ENCODE measurements around the gene QTRT2.

DNA sequence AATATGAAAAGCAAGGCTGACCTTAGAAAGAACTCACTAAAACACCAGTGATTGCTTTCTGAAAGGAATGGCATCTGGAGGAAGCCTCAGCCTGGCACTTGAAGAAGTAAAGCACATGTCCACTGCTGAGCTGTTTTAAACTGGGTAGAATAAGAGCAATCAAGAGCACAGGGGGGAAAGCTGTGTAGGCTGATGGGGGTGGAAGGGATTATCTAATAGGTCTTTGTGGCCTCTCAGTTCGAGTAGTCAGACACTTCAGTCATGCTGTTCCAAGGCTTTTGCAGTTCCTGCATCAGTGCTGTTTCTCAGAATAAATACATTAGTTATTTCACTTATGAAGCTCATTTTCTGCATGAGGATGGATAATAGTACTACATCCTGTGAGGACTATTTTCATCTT is 22.8 kb upstream of the QTRT2 start:
- TF ChIP-seq POLR2A (IDR thresholded peaks at IDR 0.05; ENCODE audit: low read length) (no peak), GATA1 (IDR thresholded peaks at IDR 0.05; ENCODE audit: low read depth, low read length) (no peak)
